ENCODE measurements around the gene SUPT20HL2.

SUPT20HL2 gene

GRCh38 chrX:24298191-24298590 lies 15.7 kb downstream of the SUPT20HL2 start:
- H3K27me3 ChIP-seq (ENCODE audit: low read depth): no peaks in the 10 kb centered on the region; the same call in 1 of the 2 replicates
- H3K4me1 ChIP-seq: no peaks in the 10 kb centered on the region; the same call in 1 of the 2 replicates
- H3K4me3 ChIP-seq: no peak overlapping the region
- no peaks in the 10 kb centered on the region for H3K9me3 ChIP-seq
- H3K36me3 ChIP-seq (replicated peaks): no peaks in the 10 kb centered on the region
- in situ Hi-C loops (cut with MboI; ENCODE audit: low sequenced_read_pairs): no loop called here
- peak in 1 of 2 experiments; percentile 17 for DNase-seq (ENCODE audit: low spot score in 2 of 2)

GRCh38 chrX:24294619-24295018 lies 19.2 kb downstream of the SUPT20HL2 start:
- Histone ChIP-seq H3K36me3 (replicated peaks) (no peaks in the 10 kb centered on the region), H3K27me3 (ENCODE audit: low read depth) (no peaks in the 10 kb centered on the region; the same call in 1 of the 2 replicates), H3K4me3 (no peak overlapping the region), H3K4me1 (no peaks in the 10 kb centered on the region; the same call in 1 of the 2 replicates), H3K9me3 (no peaks in the 10 kb centered on the region)
- DNase-seq (ENCODE audit: low spot score in 2 of 2): peak; percentile 34 to 80
- in situ Hi-C loops (cut with MboI; ENCODE audit: low sequenced_read_pairs): no loop called here

GRCh38 chrX:24293412-24293811 lies 20.5 kb downstream of the SUPT20HL2 start:
- Histone ChIP-seq H3K9me3 (no peaks in the 10 kb centered on the region), H3K4me1 (no peaks in the 10 kb centered on the region; the same call in 1 of the 2 replicates), H3K36me3 (replicated peaks) (no peaks in the 10 kb centered on the region), H3K27me3 (ENCODE audit: low read depth) (no peaks in the 10 kb centered on the region), H3K4me3 (no peak overlapping the region)
- DNase-seq (ENCODE audit: low spot score in 2 of 2): no peak
- in situ Hi-C loops (cut with MboI; ENCODE audit: low sequenced_read_pairs): no loop called here

GRCh38 chrX:24292353-24292752 lies 21.5 kb downstream of the SUPT20HL2 start:
- H3K27me3 ChIP-seq (ENCODE audit: low read depth): no peaks in the 10 kb centered on the region
- no peak for DNase-seq (ENCODE audit: low spot score in 2 of 2)
- H3K4me1 ChIP-seq: no peaks in the 10 kb centered on the region
- in situ Hi-C loops (cut with MboI; ENCODE audit: low sequenced_read_pairs): no loop called here
- no peak overlapping the region for H3K4me3 ChIP-seq
- no peaks in the 10 kb centered on the region for H3K36me3 ChIP-seq (replicated peaks)
- no peaks in the 10 kb centered on the region for H3K9me3 ChIP-seq

GRCh38 chrX:24285082-24285481 lies 28.8 kb downstream of the SUPT20HL2 start:
- in situ Hi-C loops (cut with MboI; ENCODE audit: low sequenced_read_pairs): no loop called here
- H3K4me3 ChIP-seq: no peak overlapping the region
- no peaks in the 10 kb centered on the region for H3K9me3 ChIP-seq
- no peaks in the 10 kb centered on the region for H3K36me3 ChIP-seq (replicated peaks)
- H3K4me1 ChIP-seq: no peaks in the 10 kb centered on the region
- H3K27me3 ChIP-seq (ENCODE audit: low read depth): peaks cover 12% of the 10 kb centered on the region; the same call in 1 of the 2 replicates
- no peak for DNase-seq (ENCODE audit: low spot score in 2 of 2)

- Histone ChIP-seq H3K4me3 (no peak overlapping the region), H3K4me1 (no peaks in the 10 kb centered on the region), H3K9me3 (no peaks in the 10 kb centered on the region), H3K27me3 (ENCODE audit: low read depth) (peaks cover 12% of the 10 kb centered on the region; the same call in 1 of the 2 replicates), H3K36me3 (replicated peaks) (no peaks in the 10 kb centered on the region)
- DNase-seq (ENCODE audit: low spot score in 2 of 2): no peak
- in situ Hi-C loops (cut with MboI; ENCODE audit: low sequenced_read_pairs): no loop called here
Observed at GRCh38 chrX:24283127-24283794, 30.6 kb downstream of the SUPT20HL2 start.

- H3K4me1 ChIP-seq: no peaks in the 10 kb centered on the region
- no peaks in the 10 kb centered on the region for H3K9me3 ChIP-seq
- no peak for DNase-seq (ENCODE audit: low spot score in 2 of 2)
- H3K36me3 ChIP-seq (replicated peaks): no peaks in the 10 kb centered on the region
- no peak overlapping the region for H3K4me3 ChIP-seq
- in situ Hi-C loops (cut with MboI; ENCODE audit: low sequenced_read_pairs): no loop called here
- H3K27me3 ChIP-seq (ENCODE audit: low read depth): peaks cover 12% of the 10 kb centered on the region; the same call in 1 of the 2 replicates
Observed at GRCh38 chrX:24282381-24283126, 31.3 kb downstream of the SUPT20HL2 start.

- no peak for DNase-seq (ENCODE audit: low spot score in 2 of 2)
- in situ Hi-C loops (cut with MboI; ENCODE audit: low sequenced_read_pairs): no loop called here
- Histone ChIP-seq H3K4me3 (no peak overlapping the region), H3K9me3 (no peaks in the 10 kb centered on the region), H3K36me3 (replicated peaks) (no peaks in the 10 kb centered on the region), H3K4me1 (no peaks in the 10 kb centered on the region), H3K27me3 (ENCODE audit: low read depth) (no peaks in the 10 kb centered on the region)
Observed at GRCh38 chrX:24277405-24277804, 36.5 kb downstream of the SUPT20HL2 start.

GRCh38 chrX:24276015-24276414 lies 37.9 kb downstream of the SUPT20HL2 start:
- no peak for DNase-seq (ENCODE audit: low spot score in 2 of 2)
- Histone ChIP-seq H3K9me3 (no peaks in the 10 kb centered on the region), H3K27me3 (ENCODE audit: low read depth) (peaks cover 9% of the 10 kb centered on the region; the same call in 1 of the 2 replicates), H3K36me3 (replicated peaks) (no peaks in the 10 kb centered on the region), H3K4me3 (no peak overlapping the region), H3K4me1 (no peaks in the 10 kb centered on the region)
- in situ Hi-C loops (cut with MboI; ENCODE audit: low sequenced_read_pairs): no loop called here

- no peaks in the 10 kb centered on the region for H3K9me3 ChIP-seq
- in situ Hi-C loops (cut with MboI; ENCODE audit: low sequenced_read_pairs): no loop called here
- H3K36me3 ChIP-seq (replicated peaks): no peaks in the 10 kb centered on the region
- H3K4me3 ChIP-seq: no peak overlapping the region
- H3K27me3 ChIP-seq (ENCODE audit: low read depth): peaks cover 22% of the 10 kb centered on the region
- no peaks in the 10 kb centered on the region for H3K4me1 ChIP-seq
- DNase-seq (ENCODE audit: low spot score in 2 of 2): no peak
Observed at GRCh38 chrX:24271262-24271661, 42.6 kb downstream of the SUPT20HL2 start.

GRCh38 chrX:24268786-24269185 lies 45.1 kb downstream of the SUPT20HL2 start:
- Histone ChIP-seq H3K9me3 (no peaks in the 10 kb centered on the region), H3K27me3 (ENCODE audit: low read depth) (peaks cover 22% of the 10 kb centered on the region), H3K4me1 (no peaks in the 10 kb centered on the region), H3K4me3 (no peak overlapping the region), H3K36me3 (replicated peaks) (no peaks in the 10 kb centered on the region)
- in situ Hi-C loops (cut with MboI; ENCODE audit: low sequenced_read_pairs): loop anchor here (10.0 kb wide), 1 partner anchor 236 kb away; no protein-coding TSS in a partner anchor
- DNase-seq (ENCODE audit: low spot score in 2 of 2): no peak

- no peak for DNase-seq (ENCODE audit: low spot score in 2 of 2)
- in situ Hi-C loops (cut with MboI; ENCODE audit: low sequenced_read_pairs): loop anchor here (10.0 kb wide), 1 partner anchor 238 kb away; no protein-coding TSS in a partner anchor
Observed at GRCh38 chrX:24266996-24267395, 46.9 kb downstream of the SUPT20HL2 start.

GRCh38 chrX:24264383-24264782 lies 49.5 kb downstream of the SUPT20HL2 start:
- DNase-seq (ENCODE audit: low spot score in 2 of 2): no peak
- in situ Hi-C loops (cut with MboI; ENCODE audit: low sequenced_read_pairs): loop anchor here (10.0 kb wide), 1 partner anchor 240 kb away; no protein-coding TSS in a partner anchor
- Histone ChIP-seq H3K9me3 (no peaks in the 10 kb centered on the region), H3K27me3 (ENCODE audit: low read depth) (peaks cover 9% of the 10 kb centered on the region), H3K4me1 (no peaks in the 10 kb centered on the region), H3K4me3 (no peak overlapping the region), H3K36me3 (replicated peaks) (no peaks in the 10 kb centered on the region)

More at GRCh38 chrX:24266996-24267395, 46.9 kb downstream of the SUPT20HL2 start:
- H3K4me1 ChIP-seq: no peaks in the 10 kb centered on the region
- no peaks in the 10 kb centered on the region for H3K36me3 ChIP-seq (replicated peaks)
- no peak overlapping the region for H3K4me3 ChIP-seq
- H3K27me3 ChIP-seq (ENCODE audit: low read depth): peaks cover 19% of the 10 kb centered on the region
- H3K9me3 ChIP-seq: no peaks in the 10 kb centered on the region

- in situ Hi-C loops (cut with MboI; ENCODE audit: low sequenced_read_pairs): loop anchor here (10.0 kb wide), 1 partner anchor 242 kb away; no protein-coding TSS in a partner anchor
- H3K9me3 ChIP-seq: no peaks in the 10 kb centered on the region
- no peaks in the 10 kb centered on the region for H3K36me3 ChIP-seq (replicated peaks)
- no peak overlapping the region for H3K4me3 ChIP-seq
- no peak for DNase-seq (ENCODE audit: low spot score in 2 of 2)
- no peaks in the 10 kb centered on the region for H3K4me1 ChIP-seq
- H3K27me3 ChIP-seq (ENCODE audit: low read depth): no peaks in the 10 kb centered on the region
Observed at GRCh38 chrX:24262309-24262708, 51.6 kb downstream of the SUPT20HL2 start.
